Glomerular endothelial cell (primary cell): ENCODE data around the gene GMFB. TPM values are rescaled to one million over a fixed set of nuclear protein-coding genes. Genes with fewer than 3 reads are reported as not detected.

Experiments
- DNase-seq: peaks from one replicate; pipeline ENCODE4 v3.0.0-alpha.2; 2011; ENCODE audit warnings: low read depth, low spot score; ENCODE audit errors: extremely low read depth
- total RNA-seq: library from RNA; depleted of rRNA; stranded (reverse); fragments of >200 nt; gene quantifications from 2 replicates; pipeline ENCODE4 v1.2.3, GENCODE V29; 2015

GMFB gene
- total RNA-seq, 1 donor from 2014 or later, result 90.5 TPM

DNA sequence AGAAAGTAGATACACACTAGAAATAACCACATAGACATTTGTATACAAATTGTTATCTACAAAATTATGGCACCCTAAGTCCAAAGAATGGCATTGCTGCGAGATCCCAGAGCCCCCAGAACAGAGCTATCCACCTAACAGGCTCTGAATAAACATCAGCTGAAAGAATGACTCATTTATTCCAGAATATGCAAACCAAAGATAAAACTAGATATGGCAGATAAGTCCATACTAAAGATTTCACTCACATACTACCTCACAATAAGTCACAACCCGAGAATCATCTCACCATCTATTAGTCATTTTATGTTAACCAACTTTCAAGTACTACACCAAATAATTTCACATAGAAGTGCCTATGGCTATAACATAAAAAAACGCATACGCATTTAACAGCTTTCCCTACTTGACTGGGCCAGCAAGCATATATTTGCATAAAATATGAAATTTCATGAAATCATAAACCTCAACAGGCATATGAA, 53.2 kb downstream of the GMFB start:
- DNase-seq, result peak; percentile 44

GRCh38 chr14:54428527-54428926, 60.3 kb downstream of the GMFB start:
- DNase-seq, result no peak

DNA sequence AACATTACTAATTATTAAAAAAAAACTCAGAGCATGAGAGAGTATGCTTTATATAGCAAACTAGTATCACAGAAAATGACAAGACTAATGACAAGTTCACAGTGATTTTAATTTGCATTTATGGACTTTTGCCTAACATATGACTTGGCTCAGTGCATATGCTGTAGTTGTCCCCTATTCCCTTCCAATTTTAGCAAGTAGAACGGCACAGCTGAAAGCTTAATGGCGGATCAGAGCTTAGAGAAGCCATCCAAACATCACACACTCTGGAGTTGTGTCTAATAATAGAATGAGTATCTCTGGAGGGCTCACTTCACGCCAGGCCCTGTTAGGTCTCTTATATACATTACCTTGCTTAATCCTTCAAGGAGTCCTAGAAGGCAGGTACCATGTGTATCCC, 60.9 kb downstream of the GMFB start:
- no peak for DNase-seq

DNA sequence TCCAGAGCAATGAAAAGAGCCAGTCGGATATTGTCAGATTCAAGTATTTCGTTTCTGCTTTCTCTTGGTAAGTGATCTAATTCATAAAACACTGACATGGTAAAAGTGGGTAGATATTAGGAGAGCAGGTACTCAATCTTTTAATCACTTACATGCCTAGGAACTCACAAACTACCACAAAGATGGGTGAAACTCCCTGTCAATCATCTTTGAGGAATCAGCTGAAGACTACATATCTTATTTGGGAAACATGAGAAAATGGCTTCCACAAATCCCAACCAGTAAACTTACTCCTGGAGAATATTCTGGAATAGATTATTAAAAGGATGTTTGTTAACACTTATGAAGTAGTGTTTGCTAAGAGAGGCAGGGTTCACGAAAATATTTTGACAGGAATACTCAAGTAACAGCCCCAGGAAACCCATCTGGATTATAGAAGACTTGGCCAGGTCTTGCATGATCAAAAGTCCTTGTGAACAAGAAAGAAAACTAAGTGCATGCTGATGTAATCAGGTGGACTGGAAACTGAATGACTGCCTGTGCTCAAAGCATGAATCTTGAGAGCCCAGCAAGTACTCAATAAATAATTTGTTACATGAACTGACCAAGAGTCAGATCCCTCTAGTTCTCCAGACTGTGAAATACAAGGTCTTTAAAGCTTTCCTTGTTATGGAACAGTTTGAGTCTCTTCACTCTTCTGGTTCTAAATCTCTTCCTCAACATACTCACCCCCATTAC, 63.1 kb downstream of the GMFB start:
- no peak for DNase-seq

- DNase-seq, result no peak
Measured at GRCh38 chr14:54425068-54425467, 63.7 kb downstream of the GMFB start.

Other genes with a start within 250 kb of the GMFB start
- gene CDKN3, start 92.0 kb downstream of the GMFB start, total RNA-seq, result 6.0 and 16.3 TPM in 2 replicates
- gene CNIH1, start 47.6 kb downstream of the GMFB start, total RNA-seq, result 165 and 168 TPM in 2 replicates
- gene CGRRF1, start 20.9 kb upstream of the GMFB start, total RNA-seq, result 13.1 and 13.7 TPM in 2 replicates
- gene SAMD4A, start 78.1 kb upstream of the GMFB start, total RNA-seq, result 51.2 and 92.2 TPM in 2 replicates